HFF-Myc (cell line): Measurements from ENCODE around the gene PALM.

Source experiments
- DNase-seq: peaks from one replicate; pipeline ENCODE4 v3.0.0-alpha.2; 2011; ENCODE audit warnings: low read depth; ENCODE audit errors: extremely low read depth
- H3K4me3 ChIP-seq: replicated peaks from 2 replicates; pipeline ENCODE4 v1.5.1; 2011; ENCODE audit warnings: low read depth, mild to moderate bottlenecking, control low read depth, low read length
- CTCF ChIP-seq: IDR thresholded peaks from 2 replicates; pipeline ENCODE4 v1.5.1; 2012; ENCODE audit warnings: mild to moderate bottlenecking, low read depth, low read length, control low read depth; ENCODE audit errors: missing control alignments

Gene PALM

GRCh38 chr19:769616-770015 is 60.9 kb downstream of the PALM start:
- no peak for TF ChIP-seq CTCF
- no peak for DNase-seq
- no peak overlapping the region for H3K4me3 ChIP-seq

GRCh38 chr19:771332-771785 is 62.6 kb downstream of the PALM start:
- DNase-seq: no peak
- no peak overlapping the region for H3K4me3 ChIP-seq

GRCh38 chr19:772063-772462 is 63.3 kb downstream of the PALM start:
- DNase-seq: no peak
- TF ChIP-seq CTCF: no peak
- H3K4me3 ChIP-seq: no peak overlapping the region

More at GRCh38 chr19:771332-771785, 62.6 kb downstream of the PALM start:
- TF ChIP-seq CTCF: peak; percentile 62

GRCh38 chr19:772730-773436 is 64.1 kb downstream of the PALM start:
- no peak for DNase-seq
- TF ChIP-seq CTCF: no peak
- H3K4me3 ChIP-seq: no peak overlapping the region

- no peak overlapping the region for H3K4me3 ChIP-seq
- no peak for DNase-seq
- no peak for TF ChIP-seq CTCF
Observed at GRCh38 chr19:776549-776948, 67.8 kb downstream of the PALM start.

GRCh38 chr19:778910-779653 is 70.3 kb downstream of the PALM start:
- no peak for TF ChIP-seq CTCF
- H3K4me3 ChIP-seq: 0 out of 2 replicates have a peak overlapping the region, but pooled peaks have one; percentile 11
- peak; percentile 91 for DNase-seq

GRCh38 chr19:780935-781334 is 72.2 kb downstream of the PALM start:
- H3K4me3 ChIP-seq: no peak overlapping the region
- no peak for TF ChIP-seq CTCF

More at GRCh38 chr19:780935-781334, 72.2 kb downstream of the PALM start:
- DNase-seq: no peak
